Memory B cell (primary cell): Measurements from ENCODE around the gene B4GALT2.

Experiments used
- ATAC-seq: fragments of 150-1000 bp; cut with Tn5 transposase; 2 replicates; pipeline ENCODE4 v1.10.0; 2021; ENCODE audit warnings: low read depth, mild to moderate bottlenecking, moderate library complexity
- DNase-seq, 2 donors: peaks; one replicate each; pipeline ENCODE4 v3.0.0; 2022; ENCODE audit warnings: low spot score in 2 of 2
- H3K27ac Mint-ChIP-seq: one replicate; pipeline ENCODE4 v1.8.0; 2022; ENCODE audit warnings: mild to moderate bottlenecking, moderate library complexity, mixed read lengths
- H3K27me3 Mint-ChIP-seq: one replicate; pipeline ENCODE4 v1.8.0; 2022; ENCODE audit warnings: mixed read lengths
- H3K36me3 Mint-ChIP-seq: one replicate; pipeline ENCODE4 v1.8.0; 2022; ENCODE audit warnings: mild to moderate bottlenecking, mixed read lengths
- H3K4me1 Mint-ChIP-seq: one replicate; pipeline ENCODE4 v1.8.0; 2022; ENCODE audit warnings: mixed read lengths
- H3K4me3 Mint-ChIP-seq: one replicate; pipeline ENCODE4 v1.8.0; 2022; ENCODE audit warnings: mild to moderate bottlenecking, moderate library complexity, mixed read lengths
- H3K9me3 Mint-ChIP-seq: one replicate; pipeline ENCODE4 v1.8.0; 2022; ENCODE audit warnings: mixed read lengths

Gene B4GALT2, protein sequence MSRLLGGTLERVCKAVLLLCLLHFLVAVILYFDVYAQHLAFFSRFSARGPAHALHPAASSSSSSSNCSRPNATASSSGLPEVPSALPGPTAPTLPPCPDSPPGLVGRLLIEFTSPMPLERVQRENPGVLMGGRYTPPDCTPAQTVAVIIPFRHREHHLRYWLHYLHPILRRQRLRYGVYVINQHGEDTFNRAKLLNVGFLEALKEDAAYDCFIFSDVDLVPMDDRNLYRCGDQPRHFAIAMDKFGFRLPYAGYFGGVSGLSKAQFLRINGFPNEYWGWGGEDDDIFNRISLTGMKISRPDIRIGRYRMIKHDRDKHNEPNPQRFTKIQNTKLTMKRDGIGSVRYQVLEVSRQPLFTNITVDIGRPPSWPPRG

DNA sequence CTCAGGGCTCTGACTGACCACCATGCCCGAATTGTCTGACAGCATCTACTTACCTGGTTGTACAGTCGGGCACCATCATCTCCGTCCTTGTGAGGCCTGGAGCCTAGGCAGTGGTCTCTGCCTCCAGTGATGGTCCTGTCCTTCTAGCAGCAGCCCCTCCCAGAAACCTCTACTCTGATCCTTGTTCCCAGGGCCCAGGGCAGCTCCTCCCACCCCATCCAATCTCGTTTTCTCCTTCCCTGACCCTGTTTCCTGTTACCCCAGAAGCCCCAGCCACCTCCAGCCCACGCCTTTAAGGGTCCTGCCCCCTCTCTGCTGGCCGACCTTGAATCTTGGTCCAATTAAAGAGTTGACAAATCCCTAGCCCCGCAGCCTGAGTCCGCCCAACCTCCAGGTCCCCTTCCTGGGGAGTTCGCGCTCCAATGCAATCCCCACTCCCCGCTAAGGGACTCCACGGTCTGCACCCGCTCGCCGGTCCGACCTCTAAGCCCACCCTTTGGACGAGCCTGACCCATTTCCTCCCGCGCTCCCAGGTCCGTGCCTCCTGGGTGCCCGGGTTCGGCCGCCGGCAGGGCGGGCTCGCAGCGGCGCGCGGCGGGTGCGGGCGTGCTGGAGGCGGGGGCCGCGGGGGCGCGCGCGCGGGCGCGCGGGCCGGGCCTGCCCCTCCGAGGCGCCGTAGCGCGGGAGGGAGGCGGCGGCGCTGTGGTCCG is at the start of gene B4GALT2:
TSS of gene B4GALT2 (plus strand) at position 660 of the 710 bp plus-strand sequence. CDS start 1,951 bp downstream, outside the sequence.
- peaks cover 19% of the 10 kb centered on the region for H3K36me3 Mint-ChIP-seq
- peaks cover 44% of the 10 kb centered on the region for H3K4me1 Mint-ChIP-seq
- H3K4me3 Mint-ChIP-seq, result peak within 1 kb of the TSS; percentile 85
- H3K27ac Mint-ChIP-seq, result no peak within 1 kb of the TSS
- DNase-seq (no peak), ATAC-seq (peak; percentile 13)
- H3K9me3 Mint-ChIP-seq, result no peaks in the 10 kb centered on the region
- H3K27me3 Mint-ChIP-seq, result no peaks in the 10 kb centered on the region

DNA sequence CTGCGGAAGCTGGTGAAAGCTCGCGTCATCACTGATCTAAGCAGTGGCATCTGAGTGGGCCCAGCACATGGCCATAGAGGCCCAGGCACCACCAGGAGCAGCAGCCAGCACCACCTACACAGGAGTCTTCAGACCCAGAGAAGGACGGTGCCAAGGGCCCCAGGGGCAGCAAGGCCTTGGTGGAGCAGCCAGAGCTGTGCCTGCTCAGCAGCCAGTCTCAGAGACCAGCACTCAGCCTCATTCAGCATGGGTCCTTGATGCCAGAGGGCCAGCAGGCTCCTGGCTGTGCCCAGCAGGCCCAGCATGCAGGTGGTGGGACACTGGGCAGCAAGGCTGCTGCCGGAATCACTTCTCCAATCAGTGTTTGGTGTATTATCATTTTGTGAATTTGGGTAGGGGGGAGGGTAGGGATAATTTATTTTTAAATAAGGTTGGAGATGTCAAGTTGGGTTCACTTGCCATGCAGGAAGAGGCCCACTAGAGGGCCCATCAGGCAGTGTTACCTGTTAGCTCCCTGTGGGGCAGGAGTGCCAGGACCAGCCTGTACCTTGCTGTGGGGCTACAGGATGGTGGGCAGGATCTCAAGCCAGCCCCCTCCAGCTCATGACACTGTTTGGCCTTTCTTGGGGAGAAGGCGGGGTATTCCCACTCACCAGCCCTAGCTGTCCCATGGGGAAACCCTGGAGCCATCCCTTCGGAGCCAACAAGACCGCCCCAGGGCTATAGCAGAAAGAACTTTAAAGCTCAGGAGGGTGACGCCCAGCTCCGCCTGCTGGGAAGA is 48.7 kb upstream of the B4GALT2 start:
- H3K9me3 Mint-ChIP-seq, result no peaks in the 10 kb centered on the region
- H3K4me1 Mint-ChIP-seq, result peaks cover 11% of the 10 kb centered on the region
- peak; percentile 32 for ATAC-seq
- DNase-seq, result no peak
- peaks cover 10% of the 10 kb centered on the region for H3K36me3 Mint-ChIP-seq
- H3K27ac Mint-ChIP-seq, result no peak overlapping the region
- no peak overlapping the region for H3K4me3 Mint-ChIP-seq
- H3K27me3 Mint-ChIP-seq, result peaks cover 13% of the 10 kb centered on the region

DNA sequence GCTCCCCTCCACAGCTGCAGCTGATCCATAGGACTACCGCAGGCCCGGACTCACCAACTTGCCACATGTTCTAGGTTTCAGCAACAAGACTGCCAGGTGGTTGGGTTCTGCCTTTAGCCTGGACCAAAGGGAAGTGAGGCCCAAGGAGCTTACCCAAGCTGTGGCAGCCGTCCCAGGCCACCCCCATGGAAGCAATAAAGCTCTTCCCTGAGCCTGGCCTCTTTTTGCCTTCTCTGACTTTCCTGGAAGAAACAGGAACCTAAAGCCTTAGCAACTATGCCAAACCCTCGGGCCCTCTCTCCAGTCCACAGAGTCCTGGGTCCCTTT is 48.1 kb upstream of the B4GALT2 start:
- Mint-ChIP-seq H3K36me3 (peaks cover 5% of the 10 kb centered on the region), H3K4me1 (peaks cover 11% of the 10 kb centered on the region), H3K9me3 (no peaks in the 10 kb centered on the region), H3K27ac (no peak overlapping the region), H3K4me3 (no peak overlapping the region), H3K27me3 (peaks cover 16% of the 10 kb centered on the region)
- DNase-seq (no peak), ATAC-seq (no peak)

DNA sequence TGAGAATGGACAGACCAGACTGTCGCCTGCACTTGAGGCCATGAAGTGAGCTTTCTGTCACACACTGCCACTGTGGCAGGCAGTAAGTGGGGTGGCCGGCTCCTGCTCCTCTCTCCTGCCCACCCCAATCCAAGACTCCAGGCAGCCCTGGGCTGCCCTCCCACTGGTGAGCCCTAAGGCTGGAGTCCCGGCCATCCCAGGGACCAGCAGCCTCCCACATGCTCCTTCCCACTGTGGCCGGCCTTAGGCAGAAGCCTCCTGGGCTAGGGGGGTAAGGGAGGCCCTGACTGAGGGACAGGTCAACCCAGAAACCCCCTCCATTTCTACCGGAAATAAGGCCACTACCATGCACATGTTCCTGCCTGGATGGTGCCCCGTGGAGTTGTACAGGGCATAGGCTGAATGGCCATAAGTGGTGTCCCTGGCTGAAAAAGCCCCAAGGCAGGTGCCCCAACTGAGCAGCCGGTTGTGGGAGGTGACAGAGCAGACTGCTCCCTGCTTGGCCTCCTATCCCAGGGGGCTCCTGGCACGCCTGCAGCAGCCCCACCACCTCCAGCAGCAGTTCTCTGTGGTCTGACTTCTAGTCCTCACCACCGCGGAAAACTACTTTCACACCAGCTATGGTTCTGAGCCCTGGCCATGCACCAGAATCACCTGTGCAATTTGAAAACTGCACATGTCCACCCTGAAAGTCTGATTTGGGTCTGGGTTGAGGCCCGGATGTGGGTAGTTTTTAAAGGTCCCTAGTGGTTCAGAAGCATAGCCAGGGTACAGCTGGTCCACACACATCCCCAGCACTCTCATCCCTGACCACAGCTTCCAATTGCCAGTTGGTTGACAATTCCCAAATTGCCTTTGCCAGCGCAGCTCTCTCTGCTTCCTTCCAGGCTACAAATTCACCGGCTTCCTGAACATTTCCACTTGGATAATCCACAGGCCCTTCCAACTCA is 47.0 kb upstream of the B4GALT2 start:
- peaks cover 3% of the 10 kb centered on the region for H3K36me3 Mint-ChIP-seq
- no peak for ATAC-seq
- peaks cover 16% of the 10 kb centered on the region for H3K27me3 Mint-ChIP-seq
- H3K27ac Mint-ChIP-seq, result no peak overlapping the region
- no peak overlapping the region for H3K4me3 Mint-ChIP-seq
- H3K4me1 Mint-ChIP-seq, result peaks cover 11% of the 10 kb centered on the region
- H3K9me3 Mint-ChIP-seq, result no peaks in the 10 kb centered on the region
- DNase-seq, result no peak

DNA sequence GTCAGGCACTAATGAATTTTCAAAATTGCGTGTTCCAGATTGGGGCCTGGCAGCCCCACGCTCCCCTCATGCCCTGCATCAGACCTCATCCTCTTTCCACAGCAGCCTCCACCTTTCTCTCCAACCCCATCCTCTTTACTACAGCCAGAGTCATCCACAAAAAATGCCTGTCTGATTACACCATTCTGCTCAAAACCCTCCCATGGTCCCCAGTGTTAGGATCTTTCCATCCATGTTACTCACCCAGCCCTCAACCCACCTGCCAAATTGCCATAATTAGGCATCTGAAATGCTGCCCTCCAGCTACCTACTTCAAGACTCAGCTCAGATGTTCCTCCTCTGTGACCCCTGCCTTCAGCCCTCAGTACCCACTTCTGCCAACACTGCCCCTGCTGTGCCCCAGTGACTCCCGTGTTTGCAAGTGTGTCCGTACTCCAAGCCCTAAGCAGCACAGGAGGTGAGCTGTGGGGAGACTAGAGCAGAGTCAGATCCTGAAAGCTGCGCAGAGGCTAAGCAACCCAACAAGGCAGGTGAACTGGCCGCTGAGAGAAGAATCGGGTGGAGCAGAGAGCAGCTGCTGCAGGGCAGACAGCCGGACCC is 46.1 kb upstream of the B4GALT2 start:
- ATAC-seq (no peak), DNase-seq (no peak)
- Mint-ChIP-seq H3K4me3 (no peak overlapping the region), H3K27me3 (peaks cover 16% of the 10 kb centered on the region), H3K4me1 (peaks cover 11% of the 10 kb centered on the region), H3K27ac (no peak overlapping the region), H3K9me3 (no peaks in the 10 kb centered on the region), H3K36me3 (peaks cover 3% of the 10 kb centered on the region)

DNA sequence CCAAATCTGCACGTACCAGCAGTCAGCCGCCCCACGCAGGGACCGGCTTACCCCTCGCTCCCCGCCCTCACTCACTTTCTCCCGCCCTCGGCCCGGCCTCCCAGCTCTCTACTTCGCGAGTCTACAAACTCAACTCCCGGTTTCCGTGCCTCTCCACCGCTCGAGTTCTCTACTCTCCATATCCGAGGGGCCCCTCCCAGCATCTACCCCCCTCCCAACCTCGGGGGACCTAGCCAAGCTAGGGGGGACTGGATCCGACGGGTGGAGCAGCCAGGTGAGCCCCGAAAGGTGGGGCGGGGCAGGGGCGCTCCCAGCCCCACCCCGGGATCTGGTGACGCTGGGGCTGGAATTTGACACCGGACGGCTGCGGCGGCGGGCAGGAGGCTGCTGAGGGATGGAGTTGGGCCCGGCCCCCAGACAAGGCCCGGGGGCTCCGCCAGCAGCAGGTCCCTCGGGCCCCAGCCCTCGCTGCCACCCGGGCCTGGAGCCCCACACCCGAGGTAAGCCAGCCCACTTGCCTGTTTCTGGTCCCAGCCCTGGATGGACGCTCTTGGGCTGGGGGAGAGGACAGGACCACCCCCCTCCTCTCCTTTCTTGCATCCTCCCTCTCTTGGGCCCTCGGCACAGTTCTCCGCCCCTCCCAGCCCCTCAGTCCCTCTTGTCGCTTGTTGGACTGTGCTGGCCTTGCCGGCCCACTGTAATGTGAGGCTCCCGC is 45.5 kb upstream of the B4GALT2 start, which contains the start of gene ARTN:
TSS of gene ARTN (plus strand) at position 416 of the 715 bp plus-strand sequence. CDS start 1,856 bp downstream, outside the sequence.
- H3K4me3 Mint-ChIP-seq, result peak within 1 kb of the TSS; percentile 4
- H3K36me3 Mint-ChIP-seq, result peaks cover 3% of the 10 kb centered on the region
- peaks cover 16% of the 10 kb centered on the region for H3K27me3 Mint-ChIP-seq
- no peak for ATAC-seq
- H3K27ac Mint-ChIP-seq, result no peak within 1 kb of the TSS
- no peaks in the 10 kb centered on the region for H3K9me3 Mint-ChIP-seq
- peaks cover 11% of the 10 kb centered on the region for H3K4me1 Mint-ChIP-seq
- no peak for DNase-seq

DNA sequence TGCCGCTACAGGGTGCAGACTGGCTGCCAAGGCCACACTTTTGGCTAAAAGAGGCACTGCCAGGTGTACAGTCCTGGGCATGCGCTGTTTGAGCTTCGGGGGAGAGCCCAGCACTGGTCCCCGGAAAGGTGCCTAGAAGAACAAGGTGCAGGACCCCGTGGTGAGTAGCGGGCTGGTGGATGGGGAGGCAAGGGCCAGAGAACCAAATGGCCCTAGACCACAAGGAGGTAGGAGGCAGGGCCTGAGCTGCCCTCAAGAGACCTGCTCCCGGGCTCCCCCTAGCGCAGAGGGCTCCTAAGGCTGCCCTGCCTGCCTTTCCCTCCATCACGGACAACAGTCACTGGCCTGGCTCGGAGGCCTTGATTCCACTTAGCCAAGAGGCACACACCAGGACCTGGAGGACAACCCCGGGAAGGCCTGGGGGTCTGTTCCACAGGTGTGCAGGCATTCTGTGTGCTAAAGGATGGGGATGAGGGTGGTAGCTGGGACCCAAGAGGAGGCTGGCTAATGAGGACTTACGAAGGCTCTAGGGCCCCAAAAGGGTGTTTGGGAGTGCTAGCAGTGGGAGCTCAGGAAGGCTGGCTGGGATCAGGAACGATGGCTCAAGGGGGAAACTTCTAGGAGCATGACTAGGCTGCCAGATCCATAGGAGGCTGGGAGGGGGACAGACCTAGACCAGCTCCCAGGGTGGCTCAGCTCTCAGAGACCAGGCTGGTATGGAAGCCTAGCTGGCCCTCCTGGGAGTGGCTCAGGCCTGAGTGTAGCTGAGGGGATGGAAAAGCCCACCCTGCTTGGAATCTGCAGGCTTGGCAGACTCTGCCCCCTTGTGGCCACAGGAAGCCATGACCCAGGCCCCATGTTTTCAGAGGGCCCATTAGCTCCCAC is 44.7 kb upstream of the B4GALT2 start:
- H3K4me3 Mint-ChIP-seq, result peak overlapping the region; percentile 4
- no peaks in the 10 kb centered on the region for H3K9me3 Mint-ChIP-seq
- ATAC-seq (peak; percentile 74), DNase-seq (peak; percentile 42 to 65)
- H3K27me3 Mint-ChIP-seq, result peaks cover 16% of the 10 kb centered on the region
- H3K27ac Mint-ChIP-seq, result no peak overlapping the region
- H3K4me1 Mint-ChIP-seq, result peaks cover 11% of the 10 kb centered on the region
- peaks cover 3% of the 10 kb centered on the region for H3K36me3 Mint-ChIP-seq

DNA sequence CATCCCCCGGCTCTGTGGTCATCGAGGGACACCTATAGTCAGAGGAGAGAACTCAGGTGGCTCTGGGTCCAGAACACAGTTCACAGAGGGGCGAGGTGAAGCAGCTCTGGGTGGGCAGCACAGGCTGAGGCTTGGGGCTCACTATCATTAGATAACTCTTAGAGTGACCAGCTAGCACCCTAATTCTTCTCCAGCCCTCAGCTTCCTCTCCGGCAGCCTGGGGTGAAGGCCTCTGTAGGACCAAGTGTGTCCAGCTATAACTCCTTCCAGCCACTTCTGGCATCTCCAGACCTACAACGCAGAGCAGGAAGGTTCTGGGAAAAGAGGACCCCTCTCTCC is 44.1 kb upstream of the B4GALT2 start:
- peaks cover 7% of the 10 kb centered on the region for H3K36me3 Mint-ChIP-seq
- H3K4me1 Mint-ChIP-seq, result peaks cover 15% of the 10 kb centered on the region
- no peak overlapping the region for H3K27ac Mint-ChIP-seq
- no peak overlapping the region for H3K4me3 Mint-ChIP-seq
- H3K27me3 Mint-ChIP-seq, result peaks cover 16% of the 10 kb centered on the region
- ATAC-seq, result no peak
- no peaks in the 10 kb centered on the region for H3K9me3 Mint-ChIP-seq
- no peak for DNase-seq

DNA sequence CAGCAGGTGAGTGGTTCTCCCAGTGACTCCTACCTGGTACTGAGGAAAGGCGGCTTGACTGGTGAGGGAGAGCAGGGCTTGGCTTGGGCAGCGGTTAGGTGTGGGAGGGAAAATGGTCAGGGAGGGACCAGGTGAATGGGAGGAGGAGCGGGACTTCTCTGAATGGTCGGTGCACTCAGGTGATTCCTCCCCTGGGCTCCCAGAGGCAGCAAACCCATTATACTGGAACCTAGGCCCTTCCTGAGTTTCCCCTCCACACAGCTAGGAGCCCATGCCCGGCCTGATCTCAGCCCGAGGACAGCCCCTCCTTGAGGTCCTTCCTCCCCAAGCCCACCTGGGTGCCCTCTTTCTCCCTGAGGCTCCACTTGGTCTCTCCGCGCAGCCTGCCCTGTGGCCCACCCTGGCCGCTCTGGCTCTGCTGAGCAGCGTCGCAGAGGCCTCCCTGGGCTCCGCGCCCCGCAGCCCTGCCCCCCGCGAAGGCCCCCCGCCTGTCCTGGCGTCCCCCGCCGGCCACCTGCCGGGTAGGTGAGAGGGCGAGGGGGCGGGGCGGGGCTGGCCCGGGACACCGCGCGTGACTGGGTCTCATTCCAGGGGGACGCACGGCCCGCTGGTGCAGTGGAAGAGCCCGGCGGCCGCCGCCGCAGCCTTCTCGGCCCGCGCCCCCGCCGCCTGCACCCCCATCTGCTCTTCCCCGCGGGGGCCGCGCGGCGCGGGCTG is 43.1 kb upstream of the B4GALT2 start:
- peaks cover 15% of the 10 kb centered on the region for H3K4me1 Mint-ChIP-seq
- no peak for DNase-seq

DNA sequence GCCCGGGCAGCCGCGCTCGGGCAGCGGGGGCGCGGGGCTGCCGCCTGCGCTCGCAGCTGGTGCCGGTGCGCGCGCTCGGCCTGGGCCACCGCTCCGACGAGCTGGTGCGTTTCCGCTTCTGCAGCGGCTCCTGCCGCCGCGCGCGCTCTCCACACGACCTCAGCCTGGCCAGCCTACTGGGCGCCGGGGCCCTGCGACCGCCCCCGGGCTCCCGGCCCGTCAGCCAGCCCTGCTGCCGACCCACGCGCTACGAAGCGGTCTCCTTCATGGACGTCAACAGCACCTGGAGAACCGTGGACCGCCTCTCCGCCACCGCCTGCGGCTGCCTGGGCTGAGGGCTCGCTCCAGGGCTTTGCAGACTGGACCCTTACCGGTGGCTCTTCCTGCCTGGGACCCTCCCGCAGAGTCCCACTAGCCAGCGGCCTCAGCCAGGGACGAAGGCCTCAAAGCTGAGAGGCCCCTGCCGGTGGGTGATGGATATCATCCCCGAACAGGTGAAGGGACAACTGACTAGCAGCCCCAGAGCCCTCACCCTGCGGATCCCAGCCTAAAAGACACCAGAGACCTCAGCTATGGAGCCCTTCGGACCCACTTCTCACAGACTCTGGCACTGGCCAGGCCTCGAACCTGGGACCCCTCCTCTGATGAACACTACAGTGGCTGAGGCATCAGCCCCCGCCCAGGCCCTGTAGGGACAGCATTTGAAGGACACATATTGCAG is 42.4 kb upstream of the B4GALT2 start:
- Mint-ChIP-seq H3K4me1 (peaks cover 15% of the 10 kb centered on the region), H3K9me3 (no peaks in the 10 kb centered on the region), H3K4me3 (peak overlapping the region; percentile 61), H3K27ac (no peak overlapping the region), H3K36me3 (peaks cover 10% of the 10 kb centered on the region), H3K27me3 (peaks cover 16% of the 10 kb centered on the region)
- ATAC-seq, result peak; percentile 39
- DNase-seq, result no peak

More for the DNA sequence above, 43.1 kb upstream of the B4GALT2 start:
- Mint-ChIP-seq H3K9me3 (no peaks in the 10 kb centered on the region), H3K4me3 (no peak overlapping the region), H3K27ac (no peak overlapping the region), H3K36me3 (peaks cover 10% of the 10 kb centered on the region), H3K27me3 (peaks cover 16% of the 10 kb centered on the region)
- ATAC-seq, result no peak
